Measurements from ENCODE around the gene ZSCAN22. TPM values are rescaled to one million over a fixed set of nuclear protein-coding genes. Genes with fewer than 3 reads are reported as not detected.
A peak's percentile ranks its signal among the peaks of the same experiment; 100 is the strongest.

Gene ZSCAN22
- total RNA-seq, 1 experiment from 2014 or later, result 3.2 TPM

DNA sequence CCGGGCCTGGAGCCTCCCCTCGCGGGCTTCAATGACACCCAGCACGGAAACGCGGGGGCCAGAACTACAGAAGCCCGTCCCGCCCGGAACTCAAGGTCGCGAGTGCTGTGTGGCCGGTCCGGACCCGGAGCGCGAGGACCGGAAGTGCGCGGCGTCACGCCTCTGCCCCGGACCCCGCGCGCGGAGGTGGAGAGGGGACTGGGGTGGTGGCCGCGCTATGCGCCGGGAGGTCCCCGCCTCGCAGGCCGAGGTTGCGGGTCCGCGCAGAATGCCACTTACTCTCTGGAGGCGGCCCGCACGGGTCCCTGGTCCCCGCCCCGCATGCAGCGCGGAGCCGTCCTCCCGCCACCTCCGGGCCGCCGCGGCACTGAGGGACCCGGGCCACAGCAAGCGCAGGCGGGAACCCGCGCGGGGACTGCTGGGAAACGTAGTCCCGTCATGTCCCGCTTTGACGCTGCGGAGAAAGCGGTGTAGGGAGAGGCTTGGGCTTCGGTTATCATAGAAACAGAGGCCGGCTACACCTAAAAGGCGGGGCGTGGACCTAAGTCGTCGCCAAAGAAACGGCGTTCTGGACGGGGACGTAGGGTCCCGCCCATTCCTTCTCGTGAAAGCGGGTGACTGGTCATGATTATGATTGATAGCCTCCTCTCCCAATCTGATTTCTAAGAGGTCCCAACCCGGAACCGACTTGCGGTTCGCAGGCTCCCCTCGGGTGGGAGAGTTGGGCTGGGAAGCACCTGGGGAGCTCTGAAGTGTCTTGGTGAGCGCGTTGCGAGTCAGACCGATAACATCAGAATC lies 54.1 kb downstream of the ZSCAN22 start, which contains the start of gene ZNF837 (continued):
- TF ChIP-seq, protein P1, sequence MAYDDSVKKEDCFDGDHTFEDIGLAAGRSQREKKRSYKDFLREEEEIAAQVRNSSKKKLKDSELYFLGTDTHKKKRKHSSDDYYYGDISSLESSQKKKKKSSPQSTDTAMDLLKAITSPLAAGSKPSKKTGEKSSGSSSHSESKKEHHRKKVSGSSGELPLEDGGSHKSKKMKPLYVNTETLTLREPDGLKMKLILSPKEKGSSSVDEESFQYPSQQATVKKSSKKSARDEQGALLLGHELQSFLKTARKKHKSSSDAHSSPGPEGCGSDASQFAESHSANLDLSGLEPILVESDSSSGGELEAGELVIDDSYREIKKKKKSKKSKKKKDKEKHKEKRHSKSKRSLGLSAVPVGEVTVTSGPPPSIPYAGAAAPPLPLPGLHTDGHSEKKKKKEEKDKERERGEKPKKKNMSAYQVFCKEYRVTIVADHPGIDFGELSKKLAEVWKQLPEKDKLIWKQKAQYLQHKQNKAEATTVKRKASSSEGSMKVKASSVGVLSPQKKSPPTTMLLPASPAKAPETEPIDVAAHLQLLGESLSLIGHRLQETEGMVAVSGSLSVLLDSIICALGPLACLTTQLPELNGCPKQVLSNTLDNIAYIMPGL (CRISPR knock-in tag; IDR thresholded peaks at IDR 0.05), result peak; percentile 96; the same call in 1 of the 2 replicates
- TF ChIP-seq, protein P2, sequence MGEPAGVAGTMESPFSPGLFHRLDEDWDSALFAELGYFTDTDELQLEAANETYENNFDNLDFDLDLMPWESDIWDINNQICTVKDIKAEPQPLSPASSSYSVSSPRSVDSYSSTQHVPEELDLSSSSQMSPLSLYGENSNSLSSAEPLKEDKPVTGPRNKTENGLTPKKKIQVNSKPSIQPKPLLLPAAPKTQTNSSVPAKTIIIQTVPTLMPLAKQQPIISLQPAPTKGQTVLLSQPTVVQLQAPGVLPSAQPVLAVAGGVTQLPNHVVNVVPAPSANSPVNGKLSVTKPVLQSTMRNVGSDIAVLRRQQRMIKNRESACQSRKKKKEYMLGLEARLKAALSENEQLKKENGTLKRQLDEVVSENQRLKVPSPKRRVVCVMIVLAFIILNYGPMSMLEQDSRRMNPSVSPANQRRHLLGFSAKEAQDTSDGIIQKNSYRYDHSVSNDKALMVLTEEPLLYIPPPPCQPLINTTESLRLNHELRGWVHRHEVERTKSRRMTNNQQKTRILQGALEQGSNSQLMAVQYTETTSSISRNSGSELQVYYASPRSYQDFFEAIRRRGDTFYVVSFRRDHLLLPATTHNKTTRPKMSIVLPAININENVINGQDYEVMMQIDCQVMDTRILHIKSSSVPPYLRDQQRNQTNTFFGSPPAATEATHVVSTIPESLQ (CRISPR knock-in tag; IDR thresholded peaks at IDR 0.05), result 0 out of 2 replicates have a peak, but pooled peaks have one; percentile 83
- TF ChIP-seq MYBL2 (CRISPR knock-in tag; IDR thresholded peaks at IDR 0.05) (peak; percentile 93; the same call in 1 of the 2 replicates), E2F5 (CRISPR knock-in tag; IDR thresholded peaks at IDR 0.05) (peak; percentile 97), CBFB (CRISPR knock-in tag; IDR thresholded peaks at IDR 0.05; ENCODE audit: low read depth) (peak; percentile 90; the same call in 1 of the 2 replicates), USF1 (CRISPR knock-in tag; IDR thresholded peaks at IDR 0.05) (peak; percentile 72; the same call in 1 of the 2 replicates), GRHL2 (CRISPR knock-in tag; IDR thresholded peaks at IDR 0.05; ENCODE audit: insufficient replicate concordance, severe bottlenecking) (no peak), ZNF219 (CRISPR knock-in tag; IDR thresholded peaks at IDR 0.05; ENCODE audit: borderline replicate concordance) (peak; percentile 69; the same call in 1 of the 2 replicates), ZNF317 (CRISPR knock-in tag; IDR thresholded peaks at IDR 0.05; ENCODE audit: borderline replicate concordance, low read depth) (peak; percentile 45; the same call in 1 of the 2 replicates), ZNF232 (CRISPR knock-in tag; IDR thresholded peaks at IDR 0.05) (no peak), KAT7 (CRISPR knock-in tag; IDR thresholded peaks at IDR 0.05; ENCODE audit: borderline replicate concordance) (0 out of 2 replicates have a peak, but pooled peaks have one; percentile 90), ATF1 (CRISPR knock-in tag; IDR thresholded peaks at IDR 0.05) (peak; percentile 85), NFYB (CRISPR knock-in tag; conservative IDR thresholded peaks at IDR 0.05; ENCODE audit: low read depth) (peak; percentile 87), ZNF263 (CRISPR knock-in tag; IDR thresholded peaks at IDR 0.05; ENCODE audit: low read depth) (peak; percentile 53; the same call in 1 of the 2 replicates), CREM (CRISPR knock-in tag; IDR thresholded peaks at IDR 0.05) (peak; percentile 90), ZNF281 (CRISPR knock-in tag; IDR thresholded peaks at IDR 0.05) (0 out of 2 replicates have a peak, but pooled peaks have one; percentile 51), ESRRA (CRISPR knock-in tag; IDR thresholded peaks at IDR 0.05; ENCODE audit: borderline replicate concordance) (peak; percentile 70)
- TF ChIP-seq, protein P3, sequence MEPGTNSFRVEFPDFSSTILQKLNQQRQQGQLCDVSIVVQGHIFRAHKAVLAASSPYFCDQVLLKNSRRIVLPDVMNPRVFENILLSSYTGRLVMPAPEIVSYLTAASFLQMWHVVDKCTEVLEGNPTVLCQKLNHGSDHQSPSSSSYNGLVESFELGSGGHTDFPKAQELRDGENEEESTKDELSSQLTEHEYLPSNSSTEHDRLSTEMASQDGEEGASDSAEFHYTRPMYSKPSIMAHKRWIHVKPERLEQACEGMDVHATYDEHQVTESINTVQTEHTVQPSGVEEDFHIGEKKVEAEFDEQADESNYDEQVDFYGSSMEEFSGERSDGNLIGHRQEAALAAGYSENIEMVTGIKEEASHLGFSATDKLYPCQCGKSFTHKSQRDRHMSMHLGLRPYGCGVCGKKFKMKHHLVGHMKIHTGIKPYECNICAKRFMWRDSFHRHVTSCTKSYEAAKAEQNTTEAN (CRISPR knock-in tag; IDR thresholded peaks at IDR 0.05), result peak; percentile 90
- TF ChIP-seq, protein P4, sequence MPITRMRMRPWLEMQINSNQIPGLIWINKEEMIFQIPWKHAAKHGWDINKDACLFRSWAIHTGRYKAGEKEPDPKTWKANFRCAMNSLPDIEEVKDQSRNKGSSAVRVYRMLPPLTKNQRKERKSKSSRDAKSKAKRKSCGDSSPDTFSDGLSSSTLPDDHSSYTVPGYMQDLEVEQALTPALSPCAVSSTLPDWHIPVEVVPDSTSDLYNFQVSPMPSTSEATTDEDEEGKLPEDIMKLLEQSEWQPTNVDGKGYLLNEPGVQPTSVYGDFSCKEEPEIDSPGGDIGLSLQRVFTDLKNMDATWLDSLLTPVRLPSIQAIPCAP (CRISPR knock-in tag; IDR thresholded peaks at IDR 0.05), result peak; percentile 85; the same call in 1 of the 2 replicates
- TF ChIP-seq, protein P5, sequence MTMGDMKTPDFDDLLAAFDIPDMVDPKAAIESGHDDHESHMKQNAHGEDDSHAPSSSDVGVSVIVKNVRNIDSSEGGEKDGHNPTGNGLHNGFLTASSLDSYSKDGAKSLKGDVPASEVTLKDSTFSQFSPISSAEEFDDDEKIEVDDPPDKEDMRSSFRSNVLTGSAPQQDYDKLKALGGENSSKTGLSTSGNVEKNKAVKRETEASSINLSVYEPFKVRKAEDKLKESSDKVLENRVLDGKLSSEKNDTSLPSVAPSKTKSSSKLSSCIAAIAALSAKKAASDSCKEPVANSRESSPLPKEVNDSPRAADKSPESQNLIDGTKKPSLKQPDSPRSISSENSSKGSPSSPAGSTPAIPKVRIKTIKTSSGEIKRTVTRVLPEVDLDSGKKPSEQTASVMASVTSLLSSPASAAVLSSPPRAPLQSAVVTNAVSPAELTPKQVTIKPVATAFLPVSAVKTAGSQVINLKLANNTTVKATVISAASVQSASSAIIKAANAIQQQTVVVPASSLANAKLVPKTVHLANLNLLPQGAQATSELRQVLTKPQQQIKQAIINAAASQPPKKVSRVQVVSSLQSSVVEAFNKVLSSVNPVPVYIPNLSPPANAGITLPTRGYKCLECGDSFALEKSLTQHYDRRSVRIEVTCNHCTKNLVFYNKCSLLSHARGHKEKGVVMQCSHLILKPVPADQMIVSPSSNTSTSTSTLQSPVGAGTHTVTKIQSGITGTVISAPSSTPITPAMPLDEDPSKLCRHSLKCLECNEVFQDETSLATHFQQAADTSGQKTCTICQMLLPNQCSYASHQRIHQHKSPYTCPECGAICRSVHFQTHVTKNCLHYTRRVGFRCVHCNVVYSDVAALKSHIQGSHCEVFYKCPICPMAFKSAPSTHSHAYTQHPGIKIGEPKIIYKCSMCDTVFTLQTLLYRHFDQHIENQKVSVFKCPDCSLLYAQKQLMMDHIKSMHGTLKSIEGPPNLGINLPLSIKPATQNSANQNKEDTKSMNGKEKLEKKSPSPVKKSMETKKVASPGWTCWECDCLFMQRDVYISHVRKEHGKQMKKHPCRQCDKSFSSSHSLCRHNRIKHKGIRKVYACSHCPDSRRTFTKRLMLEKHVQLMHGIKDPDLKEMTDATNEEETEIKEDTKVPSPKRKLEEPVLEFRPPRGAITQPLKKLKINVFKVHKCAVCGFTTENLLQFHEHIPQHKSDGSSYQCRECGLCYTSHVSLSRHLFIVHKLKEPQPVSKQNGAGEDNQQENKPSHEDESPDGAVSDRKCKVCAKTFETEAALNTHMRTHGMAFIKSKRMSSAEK (CRISPR knock-in tag; IDR thresholded peaks at IDR 0.05; ENCODE audit: borderline replicate concordance), result no peak
- TF ChIP-seq, protein P6, sequence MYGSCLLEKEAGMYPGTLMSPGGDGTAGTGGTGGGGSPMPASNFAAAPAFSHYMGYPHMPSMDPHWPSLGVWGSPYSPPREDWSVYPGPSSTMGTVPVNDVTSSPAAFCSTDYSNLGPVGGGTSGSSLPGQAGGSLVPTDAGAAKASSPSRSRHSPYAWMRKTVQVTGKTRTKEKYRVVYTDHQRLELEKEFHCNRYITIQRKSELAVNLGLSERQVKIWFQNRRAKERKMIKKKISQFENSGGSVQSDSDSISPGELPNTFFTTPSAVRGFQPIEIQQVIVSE (CRISPR knock-in tag; IDR thresholded peaks at IDR 0.05; ENCODE audit: borderline replicate concordance), result no peak
